Naive thymus-derived CD4-positive, alpha-beta T cell (primary cell): ENCODE results near the gene IZUMO1R. TPM values are rescaled to one million over a fixed set of nuclear protein-coding genes. Genes with fewer than 3 reads are reported as not detected.

Experiments used
- polyA plus RNA-seq, 2 donors: library from polyadenylated mRNA; unstranded; fragments of 300-500 nt; fragmentation: Illumina TruSeq; gene quantifications; one replicate each; pipeline ENCODE4 v1.2.3, GENCODE V29; 2021
- total RNA-seq, 6 experiments: library from RNA in 5 of 6; stranded (reverse) in 5 of 6; gene quantifications; 1 replicate in 5 of 6; 2 replicates in 1 of 6; pipeline ENCODE4 v1.2.3 and lab custom pipeline; 2021 to 2026

IZUMO1R gene
- total and polyA plus RNA-seq, 7 experiments from 2014 or later = not detected

Other genes with a start within 250 kb of the IZUMO1R start
- gene PANX1, start 175.7 kb upstream of the IZUMO1R start, total RNA-seq = 10 to 100 TPM in 1 of 5 experiments, 1 to 10 TPM in 4; 5.6 to 14.8 (median 6.1) TPM
- 1 to 10 TPM; 3.9 to 5.8 TPM for gene PANX1, start 175.7 kb upstream of the IZUMO1R start, polyA plus RNA-seq
- under 1 TPM in 3 of 5 experiments, not detected in 2; 0.05 to 0.27 (median 0.12) TPM for gene GPR83, start 96.8 kb downstream of the IZUMO1R start, total RNA-seq
- gene GPR83, start 96.8 kb downstream of the IZUMO1R start, polyA plus RNA-seq = under 1 TPM in 1 of 2 donors, not detected in 1; 0.08 TPM
- gene MRE11, start 189.3 kb downstream of the IZUMO1R start, total RNA-seq = 10 to 100 TPM; 19.0 to 45.5 (median 40.1) TPM
- 10 to 100 TPM; 11.8 to 15.6 TPM for gene MRE11, start 189.3 kb downstream of the IZUMO1R start, polyA plus RNA-seq
- gene ANKRD49, start 189.4 kb downstream of the IZUMO1R start, total RNA-seq = 10 to 100 TPM; 25.6 to 64.4 (median 44.5) TPM
- gene ANKRD49, start 189.4 kb downstream of the IZUMO1R start, polyA plus RNA-seq = 10 to 100 TPM; 17.1 to 32.7 TPM
- not detected for gene C11orf97, start 207.9 kb downstream of the IZUMO1R start, total RNA-seq
- not detected for gene C11orf97, start 207.9 kb downstream of the IZUMO1R start, polyA plus RNA-seq
- gene FUT4, start 239.3 kb downstream of the IZUMO1R start, total RNA-seq = 10 to 100 TPM in 1 of 5 experiments, 1 to 10 TPM in 4; 5.6 to 10.2 (median 6.9) TPM
- 1 to 10 TPM; 1.4 to 1.9 TPM for gene FUT4, start 239.3 kb downstream of the IZUMO1R start, polyA plus RNA-seq